Adipocyte (in vitro differentiated cells): Measurements from ENCODE around the gene GRP.

Experiments used
- DNase-seq: peaks from one replicate; pipeline ENCODE4 v3.0.0-alpha.2; 2015; ENCODE audit warnings: low read depth
- H3K27me3 ChIP-seq: replicated peaks from 2 replicates; pipeline ENCODE4 v1.7.0; 2013; ENCODE audit warnings: mild to moderate bottlenecking, low read length, moderate library complexity; ENCODE audit not compliant: control insufficient read depth, insufficient read depth
- H3K36me3 ChIP-seq: 2 replicates; pipeline ENCODE4 v1.7.0; 2013; ENCODE audit warnings: low read length, mild to moderate bottlenecking, moderate library complexity; ENCODE audit not compliant: control insufficient read depth, insufficient read depth, severe bottlenecking
- H3K4me1 ChIP-seq: 2 replicates; pipeline ENCODE4 v1.7.0; 2013; ENCODE audit warnings: mild to moderate bottlenecking, low read length, moderate library complexity; ENCODE audit not compliant: control insufficient read depth, insufficient read depth
- H3K4me3 ChIP-seq: 2 replicates; pipeline ENCODE4 v1.7.0; 2013; ENCODE audit warnings: mild to moderate bottlenecking, low read length, moderate library complexity
- H3K9ac ChIP-seq: 2 replicates; pipeline ENCODE4 v1.7.0; 2013; ENCODE audit warnings: mild to moderate bottlenecking, low read length, moderate library complexity
- H3K9me3 ChIP-seq: 2 replicates; pipeline ENCODE4 v1.7.0; 2013; ENCODE audit warnings: mild to moderate bottlenecking, low read length, moderate library complexity; ENCODE audit not compliant: control insufficient read depth

The GRP gene

GRCh38 chr18:59268721-59269562 lies 49.0 kb downstream of the GRP start:
- peaks cover 11% of the 10 kb centered on the region for H3K4me1 ChIP-seq
- no peak overlapping the region for H3K9ac ChIP-seq
- peaks cover 6% of the 10 kb centered on the region for H3K9me3 ChIP-seq
- no peak overlapping the region for H3K4me3 ChIP-seq
- H3K27me3 ChIP-seq, result peaks cover 88% of the 10 kb centered on the region
- DNase-seq, result peak; percentile 56
- H3K36me3 ChIP-seq, result no peaks in the 10 kb centered on the region

GRCh38 chr18:59269563-59270119 lies 49.7 kb downstream of the GRP start:
- DNase-seq, result no peak
- Histone ChIP-seq H3K9me3 (peaks cover 6% of the 10 kb centered on the region), H3K9ac (no peak overlapping the region), H3K27me3 (peaks cover 88% of the 10 kb centered on the region), H3K4me3 (no peak overlapping the region), H3K4me1 (peaks cover 11% of the 10 kb centered on the region), H3K36me3 (no peaks in the 10 kb centered on the region)

GRCh38 chr18:59270689-59271257 lies 50.8 kb downstream of the GRP start:
- Histone ChIP-seq H3K4me3 (no peak overlapping the region), H3K27me3 (peaks cover 91% of the 10 kb centered on the region), H3K9me3 (peaks cover 3% of the 10 kb centered on the region), H3K36me3 (no peaks in the 10 kb centered on the region), H3K4me1 (peaks cover 10% of the 10 kb centered on the region), H3K9ac (no peak overlapping the region)
- DNase-seq, result no peak

GRCh38 chr18:59271606-59272220 lies 51.8 kb downstream of the GRP start:
- peak overlapping the region; percentile 72 for H3K4me3 ChIP-seq
- H3K4me1 ChIP-seq, result peaks cover 9% of the 10 kb centered on the region
- no peaks in the 10 kb centered on the region for H3K36me3 ChIP-seq
- H3K9ac ChIP-seq, result no peak overlapping the region
- H3K27me3 ChIP-seq, result peaks cover 91% of the 10 kb centered on the region
- peaks cover 3% of the 10 kb centered on the region for H3K9me3 ChIP-seq
- no peak for DNase-seq

- peak overlapping the region; percentile 72 for H3K4me3 ChIP-seq
- no peaks in the 10 kb centered on the region for H3K36me3 ChIP-seq
- H3K9ac ChIP-seq, result no peak overlapping the region
- peak; percentile 30 for DNase-seq
- peaks cover 7% of the 10 kb centered on the region for H3K4me1 ChIP-seq
- H3K9me3 ChIP-seq, result peaks cover 3% of the 10 kb centered on the region
- peaks cover 90% of the 10 kb centered on the region for H3K27me3 ChIP-seq
These were observed 52.4 kb downstream of the GRP start for GRCh38 chr18:59272221-59272888.

GRCh38 chr18:59272891-59273758 lies 53.2 kb downstream of the GRP start, which contains the start of gene RAX:
RAX (minus strand) TSS chr18:59273454; CDS start chr18:59273206, 248 bp downstream.
- Histone ChIP-seq H3K9me3 (peaks cover 3% of the 10 kb centered on the region), H3K36me3 (no peaks in the 10 kb centered on the region), H3K27me3 (peaks cover 84% of the 10 kb centered on the region), H3K9ac (no peak within 1 kb of the TSS), H3K4me3 (peak within 1 kb of the TSS; percentile 72), H3K4me1 (peaks cover 2% of the 10 kb centered on the region)
- DNase-seq, result peak; percentile 30

- peaks cover 3% of the 10 kb centered on the region for H3K9me3 ChIP-seq
- peaks cover 85% of the 10 kb centered on the region for H3K27me3 ChIP-seq
- no peak overlapping the region for H3K9ac ChIP-seq
- no peak for DNase-seq
- H3K36me3 ChIP-seq, result no peaks in the 10 kb centered on the region
- no peak overlapping the region for H3K4me3 ChIP-seq
- no peaks in the 10 kb centered on the region for H3K4me1 ChIP-seq
These were observed 54.0 kb downstream of the GRP start for GRCh38 chr18:59273759-59274532.

GRCh38 chr18:59274533-59274928 lies 54.6 kb downstream of the GRP start:
- Histone ChIP-seq H3K9me3 (peaks cover 3% of the 10 kb centered on the region), H3K27me3 (peaks cover 83% of the 10 kb centered on the region), H3K36me3 (no peaks in the 10 kb centered on the region), H3K4me3 (no peak overlapping the region), H3K9ac (no peak overlapping the region), H3K4me1 (no peaks in the 10 kb centered on the region)
- DNase-seq, result no peak

GRCh38 chr18:59275406-59275949 lies 55.5 kb downstream of the GRP start:
- no peak overlapping the region for H3K4me3 ChIP-seq
- H3K9me3 ChIP-seq, result peaks cover 3% of the 10 kb centered on the region
- H3K4me1 ChIP-seq, result no peaks in the 10 kb centered on the region
- peaks cover 83% of the 10 kb centered on the region for H3K27me3 ChIP-seq
- H3K36me3 ChIP-seq, result no peaks in the 10 kb centered on the region
- no peak overlapping the region for H3K9ac ChIP-seq
- DNase-seq, result no peak
